K562 (cell line): Measurements from ENCODE around the gene PPFIBP2. TPM values are rescaled to one million over a fixed set of nuclear protein-coding genes. Genes with fewer than 3 reads are reported as not detected.

Source experiments
- ATAC-seq: fragments of 200-7000 bp; cut with Tn5 transposase; 3 replicates; pipeline ENCODE4 v1.9.1; 2020; ENCODE audit warnings: moderate library complexity
- BruUV-seq: library from RNA; stranded (reverse); fragments of 400-500 nt; replicated peaks from 2 replicates; lab custom pipeline; 2021; lab: Mats Ljungman, UMichigan
- CTCF ChIA-PET: fragments of 300-600 bp; formaldehyde crosslinking; extraction: SDS; loops from one replicate; lab custom pipeline; 2021; ENCODE audit warnings: low intra/inter-chr PET ratio; lab: Yijun Ruan, JAX
- POLR2A ChIA-PET: fragments of 300-600, 350-650 bp; sonication (Branson Sonifier 250); formaldehyde crosslinking; extraction: SDS; loops from one replicate; lab custom pipeline; 2021; ENCODE audit warnings: antibody characterized with exemption, inconsistent platforms; lab: Yijun Ruan, JAX
- DNase-seq, 4 experiments: peaks; one replicate each; pipeline versions ENCODE4 v3.0.0 to v3.0.0-alpha.2; 2011 to 2018; ENCODE audit warnings: low spot score in 3 of 4, mixed read lengths in 3 of 4; ENCODE audit errors: extremely low read depth in 1 of 4
- FAIRE-seq: peaks from 2 replicates; lab custom pipeline; 2011; peaks lifted over from hg19 to GRCh38; lab: Jason Lieb, UNC
- H2AFZ ChIP-seq: 2 replicates; pipeline ENCODE4 v1.6.0; 2011; ENCODE audit warnings: low read depth, low read length, control low read depth, inconsistent platforms
- H3K27ac ChIP-seq: fragments of 200-600 bp; 3 replicates; pipeline ENCODE4 v1.8.0; 2011; ENCODE audit warnings: low read depth, mild to moderate bottlenecking, control low read depth, inconsistent platforms, low read length, moderate library complexity, mixed read lengths; ENCODE audit errors: extremely low read depth
- H3K27me3 ChIP-seq, 2 experiments: fragments of 300-600 bp in 1 of 2; 2 replicates in 1 of 2; 3 replicates in 1 of 2; pipeline versions ENCODE4 v1.6.0 to v1.8.0; 2011; ENCODE audit warnings: inconsistent platforms in 2 of 2, low read length in 2 of 2, mild to moderate bottlenecking in 1 of 2, mixed read lengths in 1 of 2, moderate library complexity in 1 of 2; ENCODE audit not compliant: control insufficient read depth in 2 of 2, insufficient read depth in 2 of 2
- H3K36me3 ChIP-seq: fragments of 300-600 bp; 3 replicates; pipeline ENCODE4 v1.8.0; 2011; ENCODE audit warnings: mild to moderate bottlenecking, low read length, inconsistent platforms; ENCODE audit not compliant: control insufficient read depth, insufficient read depth
- H3K4me1 ChIP-seq, 2 experiments: fragments of 200-600 bp in 1 of 2; replicated peaks in 1 of 2; 2 replicates in 1 of 2; 3 replicates in 1 of 2; pipeline versions ENCODE4 v1.5.1 to v1.8.0; 2011; ENCODE audit warnings: inconsistent platforms in 2 of 2, low read length in 2 of 2, mild to moderate bottlenecking in 1 of 2, mixed read lengths in 1 of 2, moderate library complexity in 1 of 2; ENCODE audit not compliant: control insufficient read depth in 2 of 2, insufficient read depth in 2 of 2
- H3K4me2 ChIP-seq: 2 replicates; pipeline ENCODE4 v1.6.1; 2011; ENCODE audit warnings: low read length, control low read depth, inconsistent platforms, mixed read lengths; ENCODE audit not compliant: insufficient read depth
- H3K4me3 ChIP-seq: fragments of 200-600 bp; sonication (generic), shearing (Covaris generic); 2 replicates; pipeline ENCODE4 v1.5.1; 2016; ENCODE audit warnings: control low read depth, inconsistent platforms
- H3K79me2 ChIP-seq: fragments of 200-600 bp; 3 replicates; pipeline ENCODE4 v1.8.0; 2011; ENCODE audit warnings: low read length, inconsistent platforms; ENCODE audit not compliant: control insufficient read depth, insufficient read depth
- H3K9ac ChIP-seq, 2 experiments: 2 replicates each; pipeline versions ENCODE4 v1.6.0 to v1.6.1; 2011; ENCODE audit warnings: low read depth in 2 of 2, low read length in 2 of 2, control low read depth in 1 of 2, inconsistent platforms in 1 of 2, mild to moderate bottlenecking in 1 of 2, mixed read lengths in 1 of 2; ENCODE audit not compliant: insufficient read depth in 1 of 2
- H3K9me1 ChIP-seq: one replicate; pipeline ENCODE4 v1.6.0; 2011; ENCODE audit warnings: inconsistent platforms, mild to moderate bottlenecking, low read length, moderate library complexity; ENCODE audit not compliant: control insufficient read depth, insufficient read depth
- H3K9me3 ChIP-seq: replicated peaks from 2 replicates; pipeline ENCODE4 v1.5.1; 2011; ENCODE audit warnings: low read depth, low read length, inconsistent platforms; ENCODE audit not compliant: control insufficient read depth, insufficient read depth
- H4K20me1 ChIP-seq: replicated peaks from 2 replicates; pipeline ENCODE4 v1.6.1; 2011; ENCODE audit warnings: low read length, inconsistent platforms, mixed read lengths; ENCODE audit not compliant: control insufficient read depth, insufficient read depth
- L3MBTL2 ChIP-seq: fragments of 450-650 bp; IDR thresholded peaks from 2 replicates; pipeline ENCODE4 v1.6.1; 2016; ENCODE audit warnings: mild to moderate bottlenecking, moderate library complexity
- SIN3A ChIP-seq, 2 experiments: fragments of 150-350 bp in 1 of 2; IDR thresholded peaks; 2 replicates each; pipeline ENCODE4 v1.6.1; 2011 to 2016; ENCODE audit warnings: borderline replicate concordance in 2 of 2, low read depth in 2 of 2, low read length in 2 of 2, mild to moderate bottlenecking in 2 of 2, moderate library complexity in 2 of 2; ENCODE audit not compliant: control insufficient read depth in 1 of 2
- ZC3H4 ChIP-seq: sonication (generic); formaldehyde crosslinking; IDR thresholded peaks from 2 replicates; pipeline ENCODE4 v1.9.0; 2021; ENCODE audit warnings: missing genetic modification reagents, borderline replicate concordance
- WGBS: fragments of 100-300 bp; shearing (Covaris generic); methylation state at CpG from one replicate; pipeline ENCODE4 v1.1.6; 2016; ENCODE audit warnings: low coverage, mixed read lengths; ENCODE audit not compliant: insufficient coverage; ENCODE audit errors: missing lambda C conversion rate; 5-methylcytosine and 5-hydroxymethylcytosine counted together
- in situ Hi-C: fragments of 300-500 bp; cut with MboI; formaldehyde crosslinking; loops from 4 replicates; pipeline ENCODE4 v1.15.0; 2018; ENCODE audit warnings: inconsistent platforms, mixed read lengths
- intact Hi-C: fragments of 100-400 bp; cut with micrococcal nuclease; formaldehyde crosslinking; loops from 2 replicates; pipeline ENCODE4 v1.14.2; 2022
- polyA plus RNA-seq, 8 experiments: library from polyadenylated mRNA; depleted of rRNA in 4 of 8; stranded (reverse) in 5 of 8; unstranded in 3 of 8; fragments of >200 nt; fragmentation: Nextera tagmentation in 2 of 8; fragmentation: Illumina TruSeq in 1 of 8; extraction: Ambion mirVana in 2 of 8; extraction: Trizol in 1 of 8; gene quantifications; 2 replicates each; pipeline versions ENCODE4 v1.2.1 to v1.2.3, GENCODE V29; 2011 to 2014; ENCODE audit warnings: inconsistent platforms in 1 of 8, missing spikeins in 1 of 8
- total RNA-seq, 7 experiments: library from RNA; depleted of rRNA in 6 of 7; stranded (reverse); fragments of >200 nt in 6 of 7; fragmentation: Illumina TruSeq in 2 of 7; extraction: Trizol in 2 of 7; gene quantifications; 2 replicates each; pipeline versions ENCODE4 v1.2.1 to v1.2.3, GENCODE V29; 2011 to 2021; ENCODE audit warnings: low replicate concordance in 1 of 7
- TF ChIP-seq, protein P1 (sequence below), 2 experiments: fragments of 250-450 bp in 1 of 2; fragments of 450-650 bp in 1 of 2; sonication (Bioruptor Pico) in 1 of 2; IDR thresholded peaks; 2 replicates each; pipeline versions ENCODE4 v1.6.1 to v1.8.0; 2016 to 2021; ENCODE audit warnings: mild to moderate bottlenecking in 2 of 2, moderate library complexity in 2 of 2, missing compliant biosample characterization in 1 of 2, missing genetic modification characterization in 1 of 2
- TF ChIP-seq, protein P2 (sequence below): sonication (generic); formaldehyde crosslinking; IDR thresholded peaks from 2 replicates; pipeline ENCODE4 v1.9.0; 2022; ENCODE audit warnings: mild to moderate bottlenecking, missing genetic modification reagents

PPFIBP2 gene
- total and polyA plus RNA-seq, 9 of the 15 experiments (the other 6 are each of a cell fraction or from before 2014, with no cell fraction given), result 0.18 to 3.4 (median 1.2) TPM

DNA sequence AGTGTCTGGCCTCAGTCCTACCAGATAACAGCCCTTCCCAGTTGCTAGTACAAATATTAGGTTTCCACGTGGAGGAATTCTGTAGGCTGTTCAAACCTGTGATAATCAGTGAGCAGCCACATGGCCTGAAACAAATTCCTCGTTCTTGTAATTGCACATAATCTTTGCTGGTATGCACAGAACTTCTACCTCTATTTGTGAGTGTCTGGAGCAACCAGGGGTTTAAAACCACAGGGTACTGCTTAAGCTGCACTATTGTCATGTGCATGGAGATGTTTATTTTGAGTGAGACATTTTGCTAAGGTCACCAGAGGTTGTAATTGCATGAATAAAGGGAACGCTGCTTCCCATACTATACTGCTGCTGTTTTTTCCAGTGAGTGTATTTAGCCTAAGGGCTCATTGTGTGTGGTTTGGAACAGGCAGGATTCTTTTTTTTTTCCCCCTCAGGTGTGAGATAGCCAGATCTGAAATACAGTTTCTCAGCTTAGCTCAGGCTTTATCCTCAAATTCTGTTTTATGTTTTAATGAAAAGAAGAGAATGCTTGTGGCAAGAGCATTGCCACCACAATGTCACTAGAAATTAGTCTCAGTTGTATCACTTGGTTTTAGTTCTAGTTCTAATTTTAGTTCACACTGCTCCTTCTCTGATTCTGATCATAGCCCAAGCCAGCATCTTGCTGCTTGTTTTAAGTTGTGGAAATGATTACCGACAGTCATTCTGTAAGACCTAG is 99.0 kb downstream of the PPFIBP2 start:
- Histone ChIP-seq H3K79me2 (no peaks in the 10 kb centered on the region), H3K4me1 (no peaks in the 10 kb centered on the region; a peak in 1 of 5 replicates), H3K4me2 (no peak overlapping the region), H2AFZ (no peak overlapping the region), H3K9me3 (no peaks in the 10 kb centered on the region), H3K9me1 (no peaks in the 10 kb centered on the region), H3K4me3 (no peak overlapping the region), H3K27me3 (no peaks in the 10 kb centered on the region; a peak in 1 of 5 replicates), H4K20me1 (no peaks in the 10 kb centered on the region), H3K27ac (no peak overlapping the region)
- 0% methylated on average over 4 of the region's 4 CpGs for WGBS
- FAIRE-seq, result no peak
- no peak for ATAC-seq
- in situ Hi-C loops, result no loop called here
- TF ChIP-seq ZC3H4 (CRISPR knock-in tag) (no peak), L3MBTL2 (peak; percentile 16; the same call in 1 of the 2 replicates), SIN3A (IDR thresholded peaks at IDR 0.05; ENCODE audit: borderline replicate concordance in 2 of 2, control insufficient read depth in 1 of 2, low read depth in 2 of 2, low read length in 2 of 2) (no peak)
- TF ChIP-seq, protein P1, sequence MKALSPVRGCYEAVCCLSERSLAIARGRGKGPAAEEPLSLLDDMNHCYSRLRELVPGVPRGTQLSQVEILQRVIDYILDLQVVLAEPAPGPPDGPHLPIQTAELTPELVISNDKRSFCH (CRISPR knock-in tag; IDR thresholded peaks at IDR 0.05), result no peak
- TF ChIP-seq, protein P1 (tag; IDR thresholded peaks at IDR 0.05), result no peak
- TF ChIP-seq, protein P2, sequence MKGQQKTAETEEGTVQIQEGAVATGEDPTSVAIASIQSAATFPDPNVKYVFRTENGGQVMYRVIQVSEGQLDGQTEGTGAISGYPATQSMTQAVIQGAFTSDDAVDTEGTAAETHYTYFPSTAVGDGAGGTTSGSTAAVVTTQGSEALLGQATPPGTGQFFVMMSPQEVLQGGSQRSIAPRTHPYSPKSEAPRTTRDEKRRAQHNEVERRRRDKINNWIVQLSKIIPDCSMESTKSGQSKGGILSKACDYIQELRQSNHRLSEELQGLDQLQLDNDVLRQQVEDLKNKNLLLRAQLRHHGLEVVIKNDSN (CRISPR knock-in tag), result no peak
- TF ChIP-seq, all 486 proteins: peak for 1
- DNase-seq, result no peak
- POLR2A ChIA-PET, result no interaction called here
- CTCF ChIA-PET, result no interaction called here
- intact Hi-C loops, result no loop called here
- no peaks in the 10 kb centered on the region for H3K36me3 ChIP-seq
- no peak overlapping the region for H3K9ac ChIP-seq
- no TSS peak for BruUV-seq
